H9 (cell line): ENCODE results near the gene TMPRSS3. TPM values are rescaled to one million over a fixed set of nuclear protein-coding genes. Genes with fewer than 3 reads are reported as not detected.

Source experiments
- DNase-seq: peaks from one replicate; pipeline ENCODE4 v3.0.0-alpha.2; 2017
- H2AFZ ChIP-seq: one replicate; pipeline ENCODE4 v1.6.1; 2013; ENCODE audit warnings: mild to moderate bottlenecking, low read length, control low read depth, moderate library complexity
- H2AK5ac ChIP-seq: 2 replicates; pipeline ENCODE4 v1.6.1; 2013; ENCODE audit warnings: low read length, control low read depth, mixed read lengths; ENCODE audit not compliant: insufficient read length
- H2BK120ac ChIP-seq: one replicate; pipeline ENCODE4 v1.6.1; 2013; ENCODE audit warnings: low read depth, mild to moderate bottlenecking, low read length, control low read depth, inconsistent platforms; ENCODE audit not compliant: poor library complexity, severe bottlenecking
- H2BK12ac ChIP-seq: 2 replicates; pipeline ENCODE4 v1.6.1; 2013; ENCODE audit warnings: low read length, control low read depth, mixed read lengths, low read depth; ENCODE audit not compliant: insufficient read length
- H2BK15ac ChIP-seq: 2 replicates; pipeline ENCODE4 v1.6.1; 2013; ENCODE audit warnings: low read depth, low read length, control low read depth
- H2BK20ac ChIP-seq: one replicate; pipeline ENCODE4 v1.6.1; 2013; ENCODE audit warnings: low read depth, mild to moderate bottlenecking, low read length, control low read depth, inconsistent platforms; ENCODE audit not compliant: poor library complexity, severe bottlenecking
- H2BK5ac ChIP-seq: 2 replicates; pipeline ENCODE4 v1.6.1; 2013; ENCODE audit warnings: low read length, control low read depth, mixed read lengths; ENCODE audit not compliant: insufficient read length
- H3K14ac ChIP-seq: 2 replicates; pipeline ENCODE4 v1.6.1; 2013; ENCODE audit warnings: low read length, control low read depth; ENCODE audit not compliant: insufficient read depth
- H3K18ac ChIP-seq: 2 replicates; pipeline ENCODE4 v1.6.1; 2013; ENCODE audit warnings: low read depth, mild to moderate bottlenecking, mixed read lengths, low read length, control low read depth; ENCODE audit not compliant: insufficient read length
- H3K23ac ChIP-seq: 2 replicates; pipeline ENCODE4 v1.6.1; 2013; ENCODE audit warnings: low read length, control low read depth, mixed read lengths, low read depth; ENCODE audit not compliant: insufficient read length
- H3K23me2 ChIP-seq: 2 replicates; pipeline ENCODE4 v1.6.1; 2013; ENCODE audit warnings: low read depth, mild to moderate bottlenecking, mixed read lengths, low read length, control low read depth; ENCODE audit not compliant: insufficient read length, poor library complexity, severe bottlenecking
- H3K27ac ChIP-seq: 2 replicates; pipeline ENCODE4 v1.5.1; 2013; ENCODE audit warnings: low read length, control low read depth, mixed read lengths, low read depth; ENCODE audit not compliant: insufficient read length
- H3K27me3 ChIP-seq: 2 replicates; pipeline ENCODE4 v1.6.1; 2013; ENCODE audit warnings: low read length, control low read depth, inconsistent platforms; ENCODE audit not compliant: insufficient read depth
- H3K4ac ChIP-seq: 2 replicates; pipeline ENCODE4 v1.6.1; 2013; ENCODE audit warnings: low read depth, mild to moderate bottlenecking, control low read depth, inconsistent platforms, low read length, moderate library complexity
- H3K4me1 ChIP-seq: 2 replicates; pipeline ENCODE4 v1.6.1; 2013; ENCODE audit warnings: low read length, control low read depth, inconsistent platforms; ENCODE audit not compliant: insufficient read depth
- H3K4me2 ChIP-seq: 2 replicates; pipeline ENCODE4 v1.6.1; 2013; ENCODE audit warnings: low read length, control low read depth, mixed read lengths; ENCODE audit not compliant: insufficient read length, insufficient read depth
- H3K56ac ChIP-seq: 2 replicates; pipeline ENCODE4 v1.6.1; 2013; ENCODE audit warnings: low read depth, mild to moderate bottlenecking, mixed read lengths, low read length, control low read depth; ENCODE audit not compliant: insufficient read length
- H3K79me1 ChIP-seq: 2 replicates; pipeline ENCODE4 v1.6.1; 2013; ENCODE audit warnings: low read depth, mild to moderate bottlenecking, moderate library complexity, low read length, control low read depth, inconsistent platforms; ENCODE audit not compliant: insufficient read depth, poor library complexity, severe bottlenecking
- H3K79me2 ChIP-seq: 2 replicates; pipeline ENCODE4 v1.6.1; 2013; ENCODE audit warnings: low read length, control low read depth, inconsistent platforms; ENCODE audit not compliant: insufficient read depth
- H3K9ac ChIP-seq: 2 replicates; pipeline ENCODE4 v1.6.1; 2013; ENCODE audit warnings: low read length, control low read depth, mixed read lengths; ENCODE audit not compliant: insufficient read length; ENCODE audit errors: extremely low read depth
- H3K9me3 ChIP-seq: one replicate; pipeline ENCODE4 v1.6.1; 2013; ENCODE audit warnings: low read depth, low read length, inconsistent platforms; ENCODE audit not compliant: control insufficient read depth
- H3T11ph ChIP-seq: one replicate; pipeline ENCODE4 v1.6.1; 2013; ENCODE audit warnings: mild to moderate bottlenecking, low read length, control low read depth, inconsistent platforms
- H4K20me1 ChIP-seq: one replicate; pipeline ENCODE4 v1.6.1; 2013; ENCODE audit not compliant: control insufficient read depth, insufficient read length, insufficient read depth
- H4K5ac ChIP-seq: 2 replicates; pipeline ENCODE4 v1.6.1; 2013; ENCODE audit warnings: low read depth, mild to moderate bottlenecking, mixed read lengths, low read length, control low read depth; ENCODE audit not compliant: insufficient read length
- H4K8ac ChIP-seq: replicated peaks from 2 replicates; pipeline ENCODE4 v1.6.1; 2013; ENCODE audit warnings: low read length, control low read depth, mixed read lengths, low read depth; ENCODE audit not compliant: insufficient read length
- H4K91ac ChIP-seq: 2 replicates; pipeline ENCODE4 v1.6.1; 2013; ENCODE audit warnings: low read depth, mild to moderate bottlenecking, moderate library complexity, mixed read lengths, low read length, control low read depth; ENCODE audit not compliant: insufficient read length
- H3K27ac Mint-ChIP-seq, 3 experiments: 2 replicates in 2 of 3; 3 replicates in 1 of 3; pipeline ENCODE4 v1.8.0; 2020 to 2021; ENCODE audit warnings: mixed read lengths in 3 of 3, mild to moderate bottlenecking in 1 of 3, moderate library complexity in 1 of 3
- H3K27me3 Mint-ChIP-seq: 2 replicates; pipeline ENCODE4 v1.8.0; 2021; ENCODE audit warnings: low read depth, mild to moderate bottlenecking, moderate library complexity, mixed read lengths
- H3K36me3 Mint-ChIP-seq, 3 experiments: 2 replicates in 2 of 3; 3 replicates in 1 of 3; pipeline ENCODE4 v1.8.0; 2020 to 2021; ENCODE audit warnings: low read depth in 3 of 3, mixed read lengths in 3 of 3; ENCODE audit not compliant: insufficient read depth in 1 of 3
- H3K4me1 Mint-ChIP-seq, 2 experiments: 2 replicates each; pipeline ENCODE4 v1.8.0; 2020; ENCODE audit warnings: mixed read lengths in 2 of 2
- H3K4me3 Mint-ChIP-seq, 2 experiments: 2 replicates in 1 of 2; 3 replicates in 1 of 2; pipeline ENCODE4 v1.8.0; 2020 to 2021; ENCODE audit warnings: mild to moderate bottlenecking in 2 of 2, mixed read lengths in 2 of 2, moderate library complexity in 1 of 2
- H3K9me3 Mint-ChIP-seq, 2 experiments: 2 replicates in 1 of 2; 3 replicates in 1 of 2; pipeline ENCODE4 v1.8.0; 2020; ENCODE audit warnings: mild to moderate bottlenecking in 2 of 2, mixed read lengths in 2 of 2, moderate library complexity in 1 of 2
- WGBS: extraction: QIAGEN DNeasy Blood & Tissue Kit; methylation state at CpG from one replicate; pipeline ENCODE4 v1.1.7; 2013; ENCODE audit warnings: missing lambda C conversion rate, low lambda C conversion rate, mixed read lengths; ENCODE audit not compliant: insufficient read length; ENCODE audit errors: extremely low coverage; 5-methylcytosine and 5-hydroxymethylcytosine counted together
- total RNA-seq: library from RNA; stranded (reverse); gene quantifications from 2 replicates; pipeline ENCODE4 v1.2.1, GENCODE V29; 2021
- TF ChIP-seq, protein P1 (sequence below): fragments of 200-600 bp; sonication (generic); conservative IDR thresholded peaks from 3 replicates; pipeline ENCODE4 v1.8.0; 2021; ENCODE audit warnings: antibody characterized with exemption, mild to moderate bottlenecking

The TMPRSS3 gene
- total RNA-seq, 1 experiment from 2014 or later = 0.31 TPM

DNA sequence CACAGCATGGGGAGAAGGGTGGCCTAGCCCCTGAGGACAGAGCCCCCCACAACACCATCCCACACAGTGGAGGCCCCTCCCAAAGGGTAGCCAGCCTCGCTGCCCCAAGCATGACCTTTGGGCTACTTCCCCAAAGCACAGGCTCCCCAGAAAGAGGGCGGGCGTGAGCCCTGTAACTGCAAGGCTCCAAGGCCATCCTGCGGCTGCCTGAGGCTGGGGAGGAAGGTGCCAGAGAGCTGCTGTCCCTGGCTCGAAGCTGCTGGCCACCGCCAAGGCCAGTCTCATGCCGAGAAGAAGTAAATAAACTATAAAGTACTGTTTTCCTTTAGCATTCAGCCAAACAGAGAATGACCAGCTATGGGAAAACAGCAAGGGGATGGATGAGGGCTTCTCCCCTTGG lies 35.3 kb upstream of the TMPRSS3 start:
- H3K4me2 ChIP-seq = no peak overlapping the region
- H4K8ac ChIP-seq = no peak overlapping the region
- no peaks in the 10 kb centered on the region for H3K9me3 ChIP-seq
- no peak overlapping the region for H3T11ph ChIP-seq
- no peak overlapping the region for H3K4ac ChIP-seq
- H3K14ac ChIP-seq = no peak overlapping the region; the same call in 1 of the 2 replicates
- H3K18ac ChIP-seq = no peak overlapping the region
- Mint-ChIP-seq H3K4me3 (no peak overlapping the region), H3K9me3 (peaks cover 14 to 20% of the 10 kb centered on the region in 2 experiments), H3K4me1 (no peaks in the 10 kb centered on the region), H3K27me3 (peaks cover 40% of the 10 kb centered on the region), H3K36me3 (no peaks in the 10 kb centered on the region), H3K27ac (no peak overlapping the region)
- H4K91ac ChIP-seq = no peak overlapping the region
- no peak overlapping the region for H2BK5ac ChIP-seq
- no peaks in the 10 kb centered on the region for H3K23me2 ChIP-seq
- H3K9ac ChIP-seq = no peak overlapping the region
- no peaks in the 10 kb centered on the region for H3K4me1 ChIP-seq
- H2AK5ac ChIP-seq = no peak overlapping the region
- H3K56ac ChIP-seq = no peak overlapping the region
- H2BK12ac ChIP-seq = no peak overlapping the region
- no peak overlapping the region for H2AFZ ChIP-seq
- TF ChIP-seq, protein P1, sequence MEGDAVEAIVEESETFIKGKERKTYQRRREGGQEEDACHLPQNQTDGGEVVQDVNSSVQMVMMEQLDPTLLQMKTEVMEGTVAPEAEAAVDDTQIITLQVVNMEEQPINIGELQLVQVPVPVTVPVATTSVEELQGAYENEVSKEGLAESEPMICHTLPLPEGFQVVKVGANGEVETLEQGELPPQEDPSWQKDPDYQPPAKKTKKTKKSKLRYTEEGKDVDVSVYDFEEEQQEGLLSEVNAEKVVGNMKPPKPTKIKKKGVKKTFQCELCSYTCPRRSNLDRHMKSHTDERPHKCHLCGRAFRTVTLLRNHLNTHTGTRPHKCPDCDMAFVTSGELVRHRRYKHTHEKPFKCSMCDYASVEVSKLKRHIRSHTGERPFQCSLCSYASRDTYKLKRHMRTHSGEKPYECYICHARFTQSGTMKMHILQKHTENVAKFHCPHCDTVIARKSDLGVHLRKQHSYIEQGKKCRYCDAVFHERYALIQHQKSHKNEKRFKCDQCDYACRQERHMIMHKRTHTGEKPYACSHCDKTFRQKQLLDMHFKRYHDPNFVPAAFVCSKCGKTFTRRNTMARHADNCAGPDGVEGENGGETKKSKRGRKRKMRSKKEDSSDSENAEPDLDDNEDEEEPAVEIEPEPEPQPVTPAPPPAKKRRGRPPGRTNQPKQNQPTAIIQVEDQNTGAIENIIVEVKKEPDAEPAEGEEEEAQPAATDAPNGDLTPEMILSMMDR = no peak
- no peaks in the 10 kb centered on the region for H3K27me3 ChIP-seq
- H4K5ac ChIP-seq = no peak overlapping the region
- WGBS = no CpG with 5 or more reads among the region's 7 CpGs
- H2BK15ac ChIP-seq = no peak overlapping the region
- H3K27ac ChIP-seq = no peak overlapping the region
- H2BK120ac ChIP-seq = no peak overlapping the region
- H2BK20ac ChIP-seq = no peak overlapping the region
- H3K79me1 ChIP-seq = no peaks in the 10 kb centered on the region
- no peaks in the 10 kb centered on the region for H4K20me1 ChIP-seq
- H3K23ac ChIP-seq = no peak overlapping the region
- H3K79me2 ChIP-seq = no peaks in the 10 kb centered on the region
- DNase-seq = no peak
